Stimulated activated CD4-positive, alpha-beta T cell treated with anti-CD3 and anti-CD28 coated beads, Interleukin-1b, Interleukin-23, amount 100 ng/mL, for 48 hours (primary cell): ENCODE measurements around the gene CRHR2.
"Not testable (repeated sequence)": the region's sequence is repeated elsewhere in the genome, so short reads cannot be mapped to it uniquely, and the experiment has no call there.

Experiments used
- DNase-seq: peaks from one replicate; pipeline ENCODE4 v3.0.0-alpha.2; 2020

The CRHR2 gene

GRCh38 chr7:30652132-30652531 lies 30.1 kb downstream of the CRHR2 start:
- DNase-seq = no peak

DNA sequence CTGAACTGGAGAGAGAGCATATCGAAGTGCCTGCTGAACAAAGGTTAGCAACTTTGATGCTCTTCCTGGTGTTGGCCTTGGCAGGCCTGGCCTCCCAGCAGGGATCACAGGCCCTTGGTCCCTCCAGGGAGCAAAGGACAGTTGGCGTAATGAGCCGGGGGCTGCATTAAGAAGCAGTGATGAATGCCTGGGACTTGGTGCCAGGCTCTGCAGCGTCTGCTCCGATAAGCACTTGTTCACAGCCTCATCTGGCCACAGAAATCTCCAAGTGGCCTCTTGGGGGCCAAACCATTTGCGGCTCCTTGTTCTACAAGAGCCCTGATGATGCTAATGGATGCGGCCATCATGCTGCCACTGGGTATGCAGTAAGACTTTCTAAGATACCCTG lies 31.8 kb downstream of the CRHR2 start:
- no peak for DNase-seq

GRCh38 chr7:30649717-30650420 lies 32.4 kb downstream of the CRHR2 start:
- DNase-seq = no peak

- no peak for DNase-seq
Observed at GRCh38 chr7:30648744-30649540, 33.3 kb downstream of the CRHR2 start.

- DNase-seq = no peak
Observed at GRCh38 chr7:30647589-30648364, 34.5 kb downstream of the CRHR2 start.

- DNase-seq = no peak
Observed at GRCh38 chr7:30646154-30646553, 36.1 kb downstream of the CRHR2 start.

DNA sequence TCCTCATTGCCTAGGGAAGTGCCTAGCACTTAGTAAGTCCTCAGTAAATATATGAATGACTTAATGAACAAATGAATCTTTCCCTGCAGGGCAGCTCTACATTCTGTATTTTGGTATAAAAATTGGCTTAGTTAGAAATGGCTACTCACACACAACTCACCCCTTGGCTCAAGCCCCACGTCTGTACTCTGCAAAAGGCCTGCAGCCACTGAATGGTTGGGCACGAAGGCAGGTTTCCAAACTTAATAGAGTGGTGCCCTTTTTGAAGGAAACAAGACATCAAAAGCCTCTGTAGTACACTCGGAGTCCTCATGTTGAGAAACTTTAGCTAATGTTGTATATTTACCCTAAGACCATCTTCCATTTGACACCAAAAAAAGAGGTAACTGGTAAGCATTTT lies 36.6 kb downstream of the CRHR2 start:
- no peak for DNase-seq

GRCh38 chr7:30644286-30644955 lies 37.8 kb downstream of the CRHR2 start:
- no peak for DNase-seq

DNA sequence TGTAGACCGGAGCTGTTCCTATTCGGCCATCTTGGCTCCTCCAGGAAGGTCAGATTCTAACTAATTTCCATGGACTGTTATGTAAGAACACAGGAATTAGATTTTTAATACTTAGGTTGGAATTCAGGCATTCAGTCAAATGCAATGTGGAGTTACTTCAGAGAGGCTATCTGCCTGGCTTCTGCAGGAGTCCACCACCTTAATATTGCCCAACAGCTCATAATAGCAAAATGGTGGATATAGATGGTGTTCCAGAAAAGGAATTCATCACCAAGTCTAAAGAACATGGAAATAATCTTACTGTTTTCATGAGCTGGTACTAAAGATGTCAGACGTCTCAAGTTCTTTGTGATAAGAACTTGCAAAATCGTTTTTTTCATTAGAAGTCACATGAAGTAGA lies 39.5 kb downstream of the CRHR2 start:
- no peak for DNase-seq

DNA sequence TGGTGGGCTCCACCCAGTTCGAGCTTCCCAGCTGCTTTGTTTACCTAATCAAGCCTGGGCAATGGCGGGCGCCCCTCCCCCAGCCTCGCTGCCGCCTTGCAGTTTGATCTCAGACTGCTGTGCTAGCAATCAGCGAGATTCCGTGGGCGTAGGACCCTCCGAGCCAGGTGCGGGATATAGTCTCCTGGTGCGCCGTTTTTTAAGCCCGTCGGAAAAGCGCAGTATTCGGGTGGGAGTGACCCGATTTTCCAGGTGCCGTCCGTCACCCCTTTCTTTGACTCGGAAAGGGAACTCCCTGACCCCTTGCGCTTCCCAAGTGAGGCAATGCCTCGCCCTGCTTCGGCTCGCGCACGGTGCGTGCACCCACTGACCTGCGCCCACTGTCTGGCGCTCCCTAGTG lies 39.9 kb downstream of the CRHR2 start:
- not testable (repeated sequence) for DNase-seq

DNA sequence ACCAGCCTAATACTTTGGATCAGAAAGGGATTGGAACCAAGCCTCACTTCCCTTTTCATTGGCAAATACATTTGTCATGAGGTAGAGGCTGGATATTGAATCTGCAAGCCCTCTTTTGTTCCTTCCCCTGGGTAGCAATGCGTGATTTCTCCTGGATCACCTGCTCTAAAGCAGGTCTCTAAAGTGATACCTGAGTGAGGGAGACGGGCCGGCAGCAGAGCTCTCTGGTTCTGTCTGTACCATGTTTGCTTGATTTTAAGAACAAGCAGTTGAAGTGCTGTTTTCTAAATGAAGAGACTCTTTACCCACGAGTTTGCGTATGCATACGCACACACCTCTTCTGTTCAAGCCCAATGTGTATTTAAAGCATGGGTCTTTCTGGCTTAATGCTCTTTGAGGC lies 46.5 kb downstream of the CRHR2 start:
- no peak for DNase-seq

DNA sequence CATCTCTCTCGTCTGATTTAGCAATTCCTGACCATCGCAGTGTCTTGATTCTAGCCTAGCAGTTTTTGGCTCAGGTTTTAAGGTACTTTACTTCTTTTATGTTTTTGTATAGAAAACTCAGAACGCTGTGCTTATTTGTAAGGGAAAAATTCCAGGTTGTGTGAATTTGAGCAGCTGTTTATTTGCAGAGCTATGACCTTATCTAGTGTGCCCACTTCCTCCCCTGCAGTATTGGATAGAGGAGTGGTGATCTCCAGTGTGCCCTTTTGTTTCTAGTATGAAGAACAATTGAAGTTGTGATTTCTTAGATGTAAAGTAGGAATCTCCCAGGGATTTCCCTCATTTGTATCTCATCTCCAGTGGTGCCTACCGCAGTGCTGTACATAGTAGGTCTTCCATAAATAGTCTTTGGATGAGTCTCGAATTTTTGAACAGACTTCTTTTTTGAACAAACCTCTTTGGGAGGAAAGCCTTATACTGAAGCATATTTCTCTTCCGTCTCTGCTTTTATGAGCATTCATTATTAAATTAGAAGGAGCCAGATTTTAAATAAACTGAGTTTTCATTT lies 47.5 kb downstream of the CRHR2 start:
- no peak for DNase-seq

DNA sequence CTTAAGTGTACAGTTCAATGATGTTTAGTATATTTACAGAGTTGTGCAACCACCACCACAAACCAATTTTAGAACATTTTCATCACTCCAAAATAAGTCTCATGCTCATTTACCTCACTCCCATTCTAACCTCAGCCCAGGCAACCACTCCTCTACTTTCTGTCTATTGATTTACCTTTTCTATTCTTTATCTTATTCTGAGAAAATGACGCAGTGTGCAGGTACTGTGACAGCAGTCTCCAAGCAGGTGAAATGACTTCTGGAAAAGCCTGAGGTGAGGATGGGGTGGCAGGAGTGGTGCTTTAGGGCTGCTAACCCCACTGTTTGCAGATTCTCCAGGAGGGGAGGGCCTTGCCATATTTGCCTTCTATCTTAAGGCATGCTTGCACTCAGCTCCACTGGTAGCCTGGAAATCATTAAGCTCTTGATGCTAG lies 48.0 kb downstream of the CRHR2 start:
- no peak for DNase-seq

DNA sequence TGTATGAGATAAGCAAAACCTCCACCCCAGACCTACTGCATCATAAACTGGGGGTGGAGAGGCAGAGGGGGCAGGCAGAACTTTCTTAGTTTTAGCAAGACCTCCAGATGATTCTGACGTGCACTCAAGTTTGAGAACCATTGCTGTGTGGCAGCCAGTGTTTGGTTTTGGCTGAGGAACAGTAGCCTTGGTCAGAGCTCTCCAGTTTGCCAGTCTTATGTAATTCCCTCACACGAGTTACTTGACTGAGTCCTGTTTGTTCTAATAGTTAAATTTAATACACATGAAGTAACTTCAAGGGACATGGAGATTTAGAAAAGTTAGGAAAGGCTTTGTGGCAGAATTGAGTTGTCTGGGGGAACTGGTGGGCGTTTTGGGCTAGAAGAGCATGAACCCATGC lies 49.0 kb downstream of the CRHR2 start:
- DNase-seq = no peak

DNA sequence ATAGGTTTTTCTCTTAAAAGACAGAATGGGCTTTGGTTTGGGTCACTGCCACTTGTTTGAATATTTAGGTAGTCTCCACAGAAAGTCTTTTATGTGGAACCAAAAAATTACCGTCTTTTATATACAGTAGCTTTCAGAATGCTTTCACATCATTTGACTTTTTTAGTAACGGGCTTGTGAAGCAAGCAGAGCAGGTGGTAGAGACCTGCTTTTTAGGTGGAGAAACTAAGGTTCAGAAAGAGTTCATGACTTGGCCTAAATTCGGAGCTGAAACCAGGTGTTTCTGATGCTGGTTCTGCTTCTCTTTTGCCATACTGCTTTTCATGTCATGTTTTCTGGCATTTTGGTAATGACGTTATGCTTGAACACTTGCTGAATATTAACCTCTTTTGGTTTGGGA lies 51.3 kb downstream of the CRHR2 start:
- DNase-seq = no peak

- no peak for DNase-seq
Observed at GRCh38 chr7:30627026-30627425, 55.2 kb downstream of the CRHR2 start.

GRCh38 chr7:30625283-30625682 lies 57.0 kb downstream of the CRHR2 start:
- no peak for DNase-seq

GRCh38 chr7:30618961-30619360 lies 63.3 kb downstream of the CRHR2 start:
- DNase-seq = no peak

- DNase-seq = no peak
Observed at GRCh38 chr7:30618080-30618676, 64.1 kb downstream of the CRHR2 start.

- no peak for DNase-seq
Observed at GRCh38 chr7:30617359-30617758, 64.9 kb downstream of the CRHR2 start.

DNA sequence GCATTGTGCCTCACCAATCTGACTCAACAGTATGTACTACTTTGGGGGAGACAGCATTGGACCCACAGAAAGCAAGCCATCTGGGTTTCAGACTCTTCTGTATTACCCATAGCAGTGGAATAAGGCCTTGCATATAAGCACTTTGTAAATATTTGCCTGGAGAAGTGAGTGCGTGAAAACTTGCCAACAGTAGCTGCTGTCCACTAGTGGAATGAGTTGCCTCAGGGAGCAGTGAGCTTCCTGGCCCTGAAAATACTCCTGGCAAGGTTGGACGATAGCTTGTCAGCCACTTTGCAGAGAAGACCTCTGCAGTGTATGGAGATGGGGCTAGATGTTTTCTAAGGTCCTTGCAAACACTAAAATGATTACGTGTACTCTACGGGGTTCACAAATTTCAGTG lies 65.9 kb downstream of the CRHR2 start:
- DNase-seq = no peak
